Adipocyte (in vitro differentiated cells): Measurements from ENCODE around the gene ATP5MC2.
A peak's percentile ranks its signal among the peaks of the same experiment; 100 is the strongest.

ENCODE experiments used
- DNase-seq: peaks from one replicate; pipeline ENCODE4 v3.0.0-alpha.2; 2015; ENCODE audit warnings: low read depth
- H3K27me3 ChIP-seq: replicated peaks from 2 replicates; pipeline ENCODE4 v1.7.0; 2013; ENCODE audit warnings: mild to moderate bottlenecking, low read length, moderate library complexity; ENCODE audit not compliant: control insufficient read depth, insufficient read depth
- H3K36me3 ChIP-seq: 2 replicates; pipeline ENCODE4 v1.7.0; 2013; ENCODE audit warnings: low read length, mild to moderate bottlenecking, moderate library complexity; ENCODE audit not compliant: control insufficient read depth, insufficient read depth, severe bottlenecking
- H3K4me1 ChIP-seq: 2 replicates; pipeline ENCODE4 v1.7.0; 2013; ENCODE audit warnings: mild to moderate bottlenecking, low read length, moderate library complexity; ENCODE audit not compliant: control insufficient read depth, insufficient read depth
- H3K4me3 ChIP-seq: 2 replicates; pipeline ENCODE4 v1.7.0; 2013; ENCODE audit warnings: mild to moderate bottlenecking, low read length, moderate library complexity
- H3K9ac ChIP-seq: 2 replicates; pipeline ENCODE4 v1.7.0; 2013; ENCODE audit warnings: mild to moderate bottlenecking, low read length, moderate library complexity
- H3K9me3 ChIP-seq: 2 replicates; pipeline ENCODE4 v1.7.0; 2013; ENCODE audit warnings: mild to moderate bottlenecking, low read length, moderate library complexity; ENCODE audit not compliant: control insufficient read depth

The ATP5MC2 gene

DNA sequence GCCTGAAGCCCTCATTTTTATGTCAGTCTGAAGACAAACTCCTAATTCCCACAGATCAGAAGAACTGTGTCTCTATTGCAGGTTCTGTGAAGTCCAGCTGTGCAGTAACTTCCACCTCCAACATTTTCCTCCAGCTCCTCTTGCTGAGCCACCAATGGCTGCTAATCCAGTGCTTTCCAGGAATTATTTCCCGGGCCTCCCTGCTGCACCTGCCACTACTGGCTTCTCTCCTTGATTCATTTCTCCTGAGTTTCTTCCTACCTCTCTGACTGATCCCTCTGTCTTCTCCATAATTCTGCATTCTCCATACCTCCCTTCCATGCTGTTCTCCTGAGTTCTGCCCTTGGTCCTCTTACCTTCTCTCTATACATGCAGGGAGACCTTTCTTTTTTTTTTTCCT lies 30.2 kb upstream of the ATP5MC2 start:
- Histone ChIP-seq H3K4me1 (peaks cover 4% of the 10 kb centered on the region), H3K27me3 (peaks cover 3% of the 10 kb centered on the region), H3K9me3 (no peaks in the 10 kb centered on the region), H3K9ac (no peak overlapping the region), H3K36me3 (no peaks in the 10 kb centered on the region), H3K4me3 (no peak overlapping the region)
- DNase-seq, result no peak

- Histone ChIP-seq H3K36me3 (no peaks in the 10 kb centered on the region), H3K9ac (no peak overlapping the region), H3K4me3 (no peak overlapping the region), H3K27me3 (peaks cover 3% of the 10 kb centered on the region), H3K4me1 (peaks cover 4% of the 10 kb centered on the region), H3K9me3 (no peaks in the 10 kb centered on the region)
- DNase-seq, result peak; percentile 25
These were observed 27.9 kb upstream of the ATP5MC2 start for GRCh38 chr12:53703756-53704155.

GRCh38 chr12:53701518-53702264 lies 25.8 kb upstream of the ATP5MC2 start:
- Histone ChIP-seq H3K9me3 (no peaks in the 10 kb centered on the region), H3K27me3 (peaks cover 15% of the 10 kb centered on the region), H3K36me3 (no peaks in the 10 kb centered on the region), H3K4me3 (no peak overlapping the region), H3K9ac (peak overlapping the region; percentile 11), H3K4me1 (peaks cover 4% of the 10 kb centered on the region)
- peak; percentile 86 for DNase-seq

GRCh38 chr12:53700567-53700966 lies 24.7 kb upstream of the ATP5MC2 start:
- no peak for DNase-seq
- Histone ChIP-seq H3K9ac (no peak overlapping the region), H3K4me1 (peaks cover 14% of the 10 kb centered on the region), H3K36me3 (no peaks in the 10 kb centered on the region), H3K9me3 (no peaks in the 10 kb centered on the region), H3K27me3 (peaks cover 16% of the 10 kb centered on the region), H3K4me3 (no peak overlapping the region)

GRCh38 chr12:53699678-53700025 lies 23.8 kb upstream of the ATP5MC2 start:
- peaks cover 18% of the 10 kb centered on the region for H3K4me1 ChIP-seq
- H3K27me3 ChIP-seq, result peaks cover 19% of the 10 kb centered on the region
- no peaks in the 10 kb centered on the region for H3K9me3 ChIP-seq
- no peak overlapping the region for H3K4me3 ChIP-seq
- no peak for DNase-seq
- no peak overlapping the region for H3K9ac ChIP-seq
- H3K36me3 ChIP-seq, result no peaks in the 10 kb centered on the region

DNA sequence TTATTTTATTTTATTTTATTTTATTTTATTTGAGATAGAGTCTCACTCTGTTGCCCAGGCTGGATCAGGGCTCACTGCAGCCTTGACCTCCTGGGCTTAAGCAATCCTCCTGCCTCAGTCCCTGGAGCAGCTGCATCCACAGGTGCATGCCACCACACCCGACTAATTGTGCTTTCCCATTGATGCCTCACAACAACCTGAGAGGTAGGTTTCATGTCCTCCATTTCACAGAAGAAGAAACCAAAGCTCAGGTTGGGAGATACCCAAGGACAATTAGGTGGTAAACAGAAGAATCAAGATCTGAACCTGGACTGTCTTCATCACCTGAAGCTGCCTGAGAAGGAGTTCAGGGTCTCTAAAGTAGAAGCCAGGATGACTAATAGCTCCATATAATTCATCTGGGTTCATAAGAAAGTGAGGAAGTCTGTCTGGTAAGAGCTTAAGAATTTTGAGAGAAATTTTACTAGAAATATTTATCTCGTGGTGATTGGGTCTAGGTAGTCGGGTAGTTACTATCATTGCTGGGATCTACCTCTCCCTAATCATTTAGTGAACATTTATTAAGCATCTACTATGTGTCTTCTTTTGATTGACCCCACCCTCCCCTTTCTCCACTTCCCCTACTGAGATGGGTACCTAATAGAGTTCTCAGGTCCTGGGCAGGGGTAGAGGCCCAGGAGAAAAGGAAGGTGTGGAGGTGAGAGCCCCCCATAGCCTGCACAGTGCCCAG lies 23.2 kb upstream of the ATP5MC2 start:
- Histone ChIP-seq H3K36me3 (no peaks in the 10 kb centered on the region), H3K4me3 (no peak overlapping the region), H3K27me3 (peaks cover 24% of the 10 kb centered on the region), H3K4me1 (peaks cover 18% of the 10 kb centered on the region), H3K9me3 (no peaks in the 10 kb centered on the region), H3K9ac (no peak overlapping the region)
- DNase-seq, result no peak

DNA sequence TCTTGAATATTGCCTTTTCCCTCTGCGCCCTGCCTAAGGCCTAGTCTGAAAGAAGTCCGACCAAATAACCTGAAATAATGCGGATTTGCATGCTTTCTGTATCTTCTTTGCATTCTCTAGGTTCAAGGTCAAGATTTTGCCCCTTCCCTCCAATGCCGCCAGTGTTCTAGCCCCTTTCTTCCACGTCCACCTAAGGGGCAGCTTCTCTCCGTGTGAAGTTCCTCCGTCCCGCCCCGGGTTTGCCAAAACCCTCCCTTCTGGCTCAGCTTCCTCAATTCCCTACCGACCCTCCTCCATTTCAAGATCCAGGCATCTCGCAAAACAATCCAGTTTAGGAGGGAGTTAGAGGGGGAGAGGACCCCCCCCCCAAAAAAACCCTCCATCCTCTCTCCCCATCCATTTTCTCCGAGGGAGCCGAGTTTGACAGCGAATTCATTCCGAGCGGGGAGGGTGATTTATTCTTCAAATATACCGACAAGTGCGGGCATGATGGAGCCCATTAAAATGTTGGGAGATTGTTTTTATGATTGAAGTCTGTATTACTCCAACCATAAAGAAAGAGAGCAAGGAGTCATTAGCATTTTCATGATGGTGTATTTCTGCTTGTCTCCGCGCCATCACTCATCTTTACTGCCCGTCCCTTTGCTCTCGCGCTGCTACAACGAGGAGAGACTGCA lies 20.9 kb upstream of the ATP5MC2 start:
- no peak for DNase-seq

GRCh38 chr12:53696285-53696654 lies 20.4 kb upstream of the ATP5MC2 start:
- Histone ChIP-seq H3K4me3 (no peak overlapping the region), H3K4me1 (peaks cover 14% of the 10 kb centered on the region), H3K27me3 (peaks cover 25% of the 10 kb centered on the region), H3K9ac (no peak overlapping the region), H3K9me3 (peaks cover 4% of the 10 kb centered on the region), H3K36me3 (no peaks in the 10 kb centered on the region)
- peak; percentile 59 for DNase-seq

More for the DNA sequence above, 20.9 kb upstream of the ATP5MC2 start:
- no peak overlapping the region for H3K4me3 ChIP-seq
- H3K9ac ChIP-seq, result no peak overlapping the region
- H3K27me3 ChIP-seq, result peaks cover 25% of the 10 kb centered on the region
- H3K36me3 ChIP-seq, result no peaks in the 10 kb centered on the region
- H3K9me3 ChIP-seq, result peaks cover 4% of the 10 kb centered on the region
- peaks cover 14% of the 10 kb centered on the region for H3K4me1 ChIP-seq

GRCh38 chr12:53695152-53696145 lies 19.6 kb upstream of the ATP5MC2 start:
- H3K9ac ChIP-seq, result peak overlapping the region; percentile 50
- H3K4me1 ChIP-seq, result peaks cover 14% of the 10 kb centered on the region
- peak; percentile 75 for DNase-seq
- peak overlapping the region; percentile 58 for H3K4me3 ChIP-seq
- H3K9me3 ChIP-seq, result peaks cover 4% of the 10 kb centered on the region
- no peaks in the 10 kb centered on the region for H3K36me3 ChIP-seq
- peaks cover 25% of the 10 kb centered on the region for H3K27me3 ChIP-seq

- no peaks in the 10 kb centered on the region for H3K36me3 ChIP-seq
- DNase-seq, result no peak
- no peak overlapping the region for H3K4me3 ChIP-seq
- peaks cover 14% of the 10 kb centered on the region for H3K4me1 ChIP-seq
- peaks cover 4% of the 10 kb centered on the region for H3K9me3 ChIP-seq
- peaks cover 28% of the 10 kb centered on the region for H3K27me3 ChIP-seq
- peak overlapping the region; percentile 50 for H3K9ac ChIP-seq
These were observed 18.9 kb upstream of the ATP5MC2 start for GRCh38 chr12:53694756-53695151.
